GM18526 (cell line): ENCODE data around the gene CDA.

Experiments used
- POLR2A ChIP-seq: IDR thresholded peaks from 3 replicates; pipeline ENCODE4 v1.6.1; 2011; ENCODE audit not compliant: insufficient read length; ENCODE audit errors: extremely low read depth

Gene CDA

DNA sequence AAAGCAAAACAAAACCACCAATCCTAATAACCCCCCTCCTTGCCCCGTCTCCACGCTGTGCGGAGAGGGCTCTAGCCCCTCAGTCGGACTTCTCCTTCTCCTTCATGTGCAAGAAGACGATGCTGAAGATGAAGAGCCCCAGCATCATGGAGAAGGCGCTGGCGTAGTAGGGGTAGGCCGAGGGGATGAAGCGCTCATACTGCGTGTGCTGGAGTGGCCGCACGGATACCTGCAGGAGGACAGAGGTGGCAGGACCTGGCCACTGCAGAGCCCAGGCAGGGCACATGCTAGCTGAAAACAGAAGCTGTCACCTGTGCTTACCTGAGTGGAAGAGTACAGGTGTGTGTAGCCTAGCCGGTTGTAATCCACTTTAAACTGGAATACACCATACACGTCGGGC, 63.4 kb downstream of the CDA start:
- no peak for TF ChIP-seq POLR2A

DNA sequence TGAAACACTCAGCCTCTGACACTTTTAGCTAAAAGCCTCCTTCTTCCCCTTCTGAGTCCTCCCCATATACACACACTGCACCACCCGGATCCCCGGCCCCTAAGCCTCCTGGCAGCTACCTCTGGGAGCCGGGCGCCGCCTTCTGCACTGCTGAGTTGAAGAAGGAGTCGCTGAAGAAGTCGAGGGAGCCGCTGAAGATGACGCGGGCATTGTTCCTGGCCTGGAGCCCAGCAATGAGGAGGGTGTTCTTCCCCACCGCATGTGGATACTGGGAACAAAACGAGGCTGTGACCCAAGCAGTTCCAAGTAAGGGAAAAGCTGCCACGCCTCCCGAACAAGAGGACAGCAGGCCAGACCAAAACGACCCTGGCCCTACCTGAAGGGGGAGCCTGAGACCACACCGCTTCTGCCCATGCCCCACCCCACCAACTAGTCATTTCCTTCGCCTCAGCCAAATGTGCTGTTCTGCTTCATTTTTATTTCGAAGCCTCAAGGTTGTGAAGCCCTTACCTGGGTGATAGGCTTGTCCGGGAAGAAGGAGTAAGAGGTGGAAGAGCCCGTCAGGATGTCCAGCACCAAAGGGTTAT, 65.3 kb downstream of the CDA start:
- no peak for TF ChIP-seq POLR2A

DNA sequence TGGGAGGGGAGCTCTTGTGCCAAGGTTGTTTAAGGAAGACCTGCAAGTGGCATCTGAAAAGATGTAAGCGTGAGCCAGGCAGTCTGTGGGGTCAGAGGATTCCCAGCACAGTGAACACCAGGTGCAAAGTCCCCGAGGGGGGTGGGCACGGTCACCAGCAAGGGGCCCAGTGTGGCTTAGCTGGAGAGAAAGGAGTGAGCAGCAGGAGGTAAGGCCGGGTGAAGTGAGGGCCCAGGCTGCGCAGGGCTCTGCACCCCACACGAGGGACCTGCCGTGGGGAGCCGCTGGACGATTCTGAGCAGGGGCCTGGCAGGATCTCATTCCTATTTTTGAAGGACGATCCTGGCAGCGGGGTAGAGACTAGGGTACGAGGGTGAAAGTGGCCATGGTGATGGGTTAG, 68.1 kb downstream of the CDA start:
- no peak for TF ChIP-seq POLR2A

DNA sequence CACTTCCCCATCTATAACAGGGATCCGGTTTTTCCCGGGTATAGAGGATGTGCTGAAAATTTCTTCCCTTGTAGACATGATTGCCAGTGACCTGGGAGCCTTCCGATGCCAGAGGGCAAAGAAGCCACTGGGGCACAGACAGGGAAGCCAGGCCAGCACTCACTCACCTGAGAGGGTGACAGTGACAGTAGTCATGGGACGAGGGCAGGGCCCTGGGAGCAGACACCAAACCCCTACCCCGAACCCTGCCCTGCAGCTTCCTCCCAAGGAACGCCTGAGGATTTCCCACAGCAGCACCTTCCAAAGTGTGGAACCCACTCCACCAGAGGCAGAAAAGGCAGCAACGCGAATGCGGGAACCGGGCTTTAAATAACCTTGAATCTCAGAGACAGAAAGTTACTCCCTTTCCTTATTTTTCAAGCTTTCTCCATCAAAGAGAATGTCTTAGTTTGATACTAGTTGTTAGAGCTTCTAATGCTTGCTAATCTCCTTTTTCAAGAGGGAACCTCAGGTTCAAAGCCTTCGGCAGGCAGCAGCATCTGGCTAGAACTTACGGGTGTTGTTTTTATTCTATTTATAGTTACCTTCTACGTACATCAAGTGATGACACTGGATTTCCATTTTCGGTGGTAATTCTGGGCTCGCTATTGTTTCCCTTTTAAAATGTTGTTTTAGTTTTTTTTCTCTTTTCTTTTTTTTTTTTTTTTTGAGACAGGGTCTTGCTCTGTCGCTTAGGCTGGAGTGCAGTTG, 69.4 kb downstream of the CDA start:
- no peak for TF ChIP-seq POLR2A

DNA sequence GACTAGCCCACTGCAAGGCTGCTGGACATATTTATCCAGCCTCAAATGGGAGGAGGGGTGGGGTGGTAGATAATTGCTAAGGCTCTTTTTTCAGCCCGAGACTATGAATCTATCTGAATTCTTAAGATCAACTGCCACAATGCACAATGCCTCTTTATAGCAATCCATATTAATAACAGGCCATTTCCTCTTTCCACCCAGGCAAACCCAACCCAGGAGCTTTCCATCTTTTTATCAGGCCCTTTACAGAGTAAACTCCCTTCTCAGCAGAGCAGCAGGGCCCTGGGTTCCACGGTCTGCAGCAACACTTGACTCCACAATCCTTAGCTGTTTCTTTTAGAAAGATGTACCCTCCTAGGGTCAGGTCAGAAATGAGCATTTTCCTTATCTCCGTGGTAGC, 71.5 kb downstream of the CDA start:
- TF ChIP-seq POLR2A: no peak

DNA sequence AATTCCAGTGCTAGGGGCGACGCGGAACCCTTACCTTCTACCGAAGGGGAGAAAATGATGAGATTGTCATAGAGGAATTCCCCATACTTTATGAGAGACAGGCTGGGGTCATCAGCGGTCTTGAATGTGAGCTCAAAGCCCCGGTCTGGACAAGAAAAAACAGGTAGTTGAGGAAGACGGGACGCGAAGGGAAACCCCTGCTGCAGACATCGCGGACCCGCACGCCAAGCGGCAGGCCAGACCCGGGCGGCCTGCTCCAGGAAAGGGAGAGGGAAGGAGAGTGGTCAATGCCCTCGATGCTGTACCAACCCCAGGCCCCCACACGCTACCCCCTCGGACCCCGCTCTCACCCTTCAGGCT, 71.9 kb downstream of the CDA start:
- TF ChIP-seq POLR2A: no peak

DNA sequence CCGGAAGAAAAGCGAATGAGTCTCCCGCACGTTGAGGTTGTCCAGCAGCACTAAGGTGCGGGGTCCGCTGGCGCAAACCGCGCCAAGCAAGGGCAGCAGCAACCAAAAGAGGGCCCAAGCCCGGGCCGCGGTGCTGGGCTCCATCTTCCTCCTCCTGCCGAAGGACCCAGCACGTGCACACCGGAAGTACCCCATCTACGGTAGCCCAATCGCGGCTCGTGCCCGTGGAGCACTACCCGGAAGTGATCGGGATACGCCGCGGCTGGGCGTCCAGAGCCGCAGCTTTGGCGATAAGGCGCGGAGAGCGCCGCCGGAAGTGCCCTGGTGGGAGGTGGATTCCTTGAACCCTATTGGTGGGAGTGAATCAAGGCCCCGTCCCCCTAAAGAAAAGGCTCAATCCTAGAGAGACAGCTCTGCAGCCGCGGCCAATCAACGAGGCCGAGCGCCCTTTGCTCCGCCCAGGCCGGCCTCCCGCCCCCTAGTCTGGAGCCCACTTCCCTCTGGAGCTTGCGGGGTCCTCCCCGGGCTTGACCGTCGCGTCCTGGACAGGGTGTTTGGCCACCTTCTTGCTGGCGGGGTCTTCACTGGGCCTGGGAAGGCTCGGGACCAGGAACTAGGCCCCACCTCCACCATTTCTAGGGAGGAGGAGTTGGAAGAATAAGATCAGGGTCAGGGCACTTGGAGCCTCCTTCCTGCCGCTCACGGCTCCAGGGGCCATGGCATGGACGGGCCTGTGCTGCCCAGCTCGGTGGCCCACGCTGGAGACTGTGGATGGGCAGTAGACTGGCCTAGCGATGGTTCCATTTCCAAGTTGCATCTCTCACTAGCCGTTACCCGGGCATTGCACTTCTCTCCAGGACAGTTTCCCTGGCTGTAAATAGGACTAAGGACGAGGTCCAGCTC, 72.6 kb downstream of the CDA start, which contains the start of gene DDOST:
Gene DDOST, minus strand, starts transcription at position 163 of the 903 bp plus-strand sequence. Its CDS starts 19 bp downstream, at position 144.
- peak; percentile 67 for TF ChIP-seq POLR2A

DNA sequence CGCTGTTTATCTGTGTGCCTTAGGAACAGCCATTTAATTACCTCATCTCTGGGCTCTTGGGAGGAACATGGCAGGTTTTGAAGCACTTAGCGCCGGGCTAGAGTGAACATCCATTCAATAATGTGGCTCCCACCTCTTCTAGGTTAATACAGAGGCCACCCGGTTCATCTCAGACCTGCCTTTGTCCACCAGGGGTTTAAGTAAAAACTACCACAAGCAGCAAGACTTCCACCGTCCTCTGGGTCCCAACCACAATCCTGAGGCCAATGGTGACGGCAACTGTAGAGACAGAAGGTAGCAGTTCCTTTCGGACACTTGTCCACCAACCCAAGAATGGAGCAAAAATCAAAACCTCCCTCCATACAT, 73.2 kb downstream of the CDA start:
- no peak for TF ChIP-seq POLR2A

DNA sequence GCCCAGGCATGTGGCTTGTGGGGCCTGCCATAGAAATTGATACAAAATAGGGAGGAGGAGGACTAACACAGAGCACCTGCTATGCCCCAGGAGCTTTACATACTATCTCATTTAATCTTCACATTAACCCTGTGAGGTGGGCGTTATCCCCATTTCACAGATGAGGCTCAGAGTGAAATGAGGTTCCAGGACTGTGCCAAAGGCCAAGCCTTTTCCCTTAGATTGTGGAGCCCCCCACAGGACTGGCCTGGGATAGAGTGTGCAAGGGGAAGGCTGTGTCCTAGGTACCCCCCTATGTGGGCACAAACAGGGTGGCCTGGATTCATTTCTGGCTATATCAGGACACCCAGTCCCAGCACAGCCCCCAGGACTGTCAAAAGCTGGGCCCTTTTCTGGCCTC, 74.5 kb downstream of the CDA start:
- no peak for TF ChIP-seq POLR2A

DNA sequence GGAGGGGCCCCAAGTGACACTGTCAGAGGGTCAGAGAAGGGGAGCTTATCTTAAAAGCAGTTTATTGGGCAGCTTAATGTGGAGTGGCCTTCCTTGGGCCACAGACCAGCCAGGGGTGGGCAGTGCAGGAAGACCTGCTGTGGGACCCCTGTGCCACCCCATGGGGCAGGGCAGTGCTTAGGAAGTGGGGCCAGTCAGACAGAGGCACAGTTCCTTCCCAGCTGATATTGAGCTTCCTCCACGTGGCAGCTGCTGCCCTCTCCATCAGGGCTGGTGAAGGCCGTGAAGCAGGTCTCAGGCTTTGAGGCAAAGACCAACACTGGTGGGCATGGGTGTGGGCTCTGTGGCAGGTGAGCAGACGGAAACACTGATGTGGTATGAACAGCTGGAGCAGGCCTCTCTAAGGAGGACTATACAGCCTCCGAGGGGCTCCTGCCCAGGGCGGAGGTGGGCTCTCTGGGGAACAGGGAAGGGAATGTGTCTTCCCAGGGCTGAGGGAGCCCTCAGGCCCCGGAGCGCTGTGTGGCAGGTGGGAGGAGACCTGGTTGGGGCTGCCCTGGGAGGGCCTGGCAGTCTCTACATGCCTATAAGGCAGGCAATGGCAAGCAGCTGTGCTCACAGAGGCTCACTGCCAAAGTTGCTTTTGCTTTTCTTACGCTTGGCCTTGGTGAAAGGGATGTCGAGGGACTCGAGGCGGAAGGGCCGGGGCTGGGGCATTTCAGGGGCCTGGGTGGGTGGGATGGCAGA, 75.2 kb downstream of the CDA start:
- no peak for TF ChIP-seq POLR2A

DNA sequence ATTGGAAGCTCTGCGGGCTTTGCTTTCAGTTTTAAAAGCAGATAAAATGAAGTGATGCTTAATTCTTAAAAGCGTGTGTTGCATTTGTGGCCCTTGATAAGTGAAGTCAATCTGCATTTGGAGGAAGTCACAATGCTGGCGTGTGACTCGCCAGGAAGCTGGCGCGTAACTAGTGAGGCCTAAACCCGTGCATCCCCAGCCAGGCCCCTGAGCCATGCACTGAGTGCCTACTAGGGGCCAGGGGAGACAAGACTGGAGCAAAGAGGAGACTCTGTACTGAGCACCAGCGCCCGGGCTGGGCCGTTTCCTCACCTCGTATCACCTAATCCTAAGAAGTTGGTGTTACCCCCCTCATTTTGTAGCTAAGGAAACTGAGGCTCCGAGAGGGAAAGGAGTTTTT, 76.8 kb downstream of the CDA start:
- TF ChIP-seq POLR2A: no peak

DNA sequence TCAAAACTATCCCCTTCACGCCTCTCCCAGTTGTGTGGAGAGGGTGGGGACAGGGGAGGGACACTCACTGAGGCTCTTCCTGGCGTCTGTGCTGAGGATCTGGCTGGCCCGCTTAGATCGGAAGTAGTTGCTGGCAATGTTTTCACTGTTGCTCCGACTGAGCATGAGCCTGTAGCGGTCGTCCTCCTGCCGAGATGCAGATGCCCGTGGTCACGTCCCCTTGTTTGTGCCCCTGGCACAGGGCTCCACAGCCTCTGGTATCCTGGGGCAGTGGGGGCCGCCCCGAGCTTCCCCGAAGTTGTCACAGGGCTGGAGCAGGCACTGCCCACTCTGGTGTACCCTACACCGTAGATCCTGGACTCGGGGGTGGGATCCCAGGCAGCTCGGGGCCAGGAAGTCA, 77.2 kb downstream of the CDA start:
- no peak for TF ChIP-seq POLR2A

DNA sequence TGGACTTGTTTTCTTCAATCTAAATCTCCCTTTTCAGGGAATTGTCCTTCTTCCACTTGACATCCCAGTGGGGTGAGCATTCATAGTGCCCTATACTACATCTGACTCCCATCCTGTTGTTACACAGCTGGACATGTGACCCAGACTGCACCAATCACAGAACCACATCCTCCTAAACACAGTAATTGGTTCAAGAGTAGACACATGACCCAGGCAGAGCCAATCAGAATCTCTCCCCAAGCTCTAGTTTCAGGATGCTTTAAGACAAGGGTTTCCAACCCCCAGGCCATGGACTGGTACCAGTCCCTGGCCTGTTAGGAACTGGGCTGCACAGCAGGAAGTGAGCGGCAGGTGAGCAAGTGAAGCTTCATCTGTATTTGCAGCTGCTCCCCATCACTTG, 77.9 kb downstream of the CDA start:
- TF ChIP-seq POLR2A: no peak
